Measurements from ENCODE around the gene ORM1. TPM values are rescaled to one million over a fixed set of nuclear protein-coding genes. Genes with fewer than 3 reads are reported as not detected.
"Not testable (repeated sequence)": the region's sequence is repeated elsewhere in the genome, so short reads cannot be mapped to it uniquely, and the experiment has no call there.

The ORM1 gene
- total and polyA plus RNA-seq, 5 experiments from 2014 or later, result not detected

DNA sequence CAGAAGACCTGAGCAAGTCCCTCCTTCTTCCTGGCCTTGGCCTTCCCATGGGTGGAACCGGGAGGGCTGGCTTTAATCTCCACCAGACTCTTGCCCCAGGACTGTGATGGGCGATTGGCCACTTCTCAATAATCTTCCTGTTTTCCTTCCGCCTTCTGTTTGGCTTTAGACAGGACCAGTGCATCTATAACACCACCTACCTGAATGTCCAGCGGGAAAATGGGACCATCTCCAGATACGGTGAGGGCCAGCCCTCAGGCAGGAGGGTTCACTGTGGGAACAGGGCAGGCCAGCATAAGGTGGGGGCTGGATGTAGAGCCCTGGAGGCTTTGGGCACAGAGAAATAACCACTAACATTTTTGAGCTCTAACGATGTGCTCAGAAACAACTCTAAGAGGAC is 951 bp downstream of the ORM1 start:
- H3K27ac Mint-ChIP-seq, DNase-seq, POLR2A ChIA-PET, H3K36me3 Mint-ChIP-seq, H3K27me3 Mint-ChIP-seq, ATAC-seq, H3K9me3 Mint-ChIP-seq, H3K4me1 Mint-ChIP-seq, H3K4me3 Mint-ChIP-seq: not testable (repeated sequence)

DNA sequence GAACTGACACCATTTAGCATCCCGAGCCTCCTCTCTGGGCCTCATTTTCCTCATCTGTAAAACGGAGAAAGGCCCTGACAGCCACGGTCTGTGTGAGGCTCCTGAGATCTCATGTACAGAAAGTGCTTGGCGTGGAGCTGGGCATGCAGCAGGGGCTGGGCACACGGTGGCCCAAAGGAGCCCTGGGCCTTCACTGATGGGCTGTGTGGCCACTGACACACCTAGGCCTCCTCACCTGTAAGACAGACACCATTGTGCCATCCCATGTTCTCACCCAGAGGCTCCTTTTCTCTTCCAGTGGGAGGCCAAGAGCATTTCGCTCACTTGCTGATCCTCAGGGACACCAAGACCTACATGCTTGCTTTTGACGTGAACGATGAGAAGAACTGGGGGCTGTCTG is 1.6 kb downstream of the ORM1 start:
- POLR2A ChIA-PET, result no interaction called here
- H3K4me1 Mint-ChIP-seq, result no peaks in the 10 kb centered on the region
- H3K4me3 Mint-ChIP-seq, result no peak overlapping the region
- H3K27ac Mint-ChIP-seq, result no peak overlapping the region
- H3K9me3 Mint-ChIP-seq, result no peaks in the 10 kb centered on the region
- H3K27me3 Mint-ChIP-seq, result peaks cover 0 to 2% (median 0%) of the 10 kb centered on the region in 5 donors
- ATAC-seq (no peak), DNase-seq (peak in 1 of 10 donors; percentile 27)
- no peaks in the 10 kb centered on the region for H3K36me3 Mint-ChIP-seq

DNA sequence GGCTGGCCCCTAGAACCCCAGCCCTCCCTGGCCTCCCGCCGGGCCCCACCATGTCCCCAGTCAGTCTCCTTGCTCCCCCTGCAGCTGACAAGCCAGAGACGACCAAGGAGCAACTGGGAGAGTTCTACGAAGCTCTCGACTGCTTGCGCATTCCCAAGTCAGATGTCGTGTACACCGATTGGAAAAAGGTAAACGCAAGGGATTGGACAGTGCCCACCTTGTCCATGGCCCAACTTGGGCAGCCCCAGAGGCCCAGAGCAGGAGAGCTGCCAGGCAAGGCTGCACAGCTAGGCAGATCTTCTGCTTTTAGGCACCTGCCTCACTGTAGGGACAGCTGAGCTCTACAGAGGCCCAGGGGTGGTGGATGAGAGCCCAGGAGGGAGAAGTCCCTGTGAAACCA is 2.1 kb downstream of the ORM1 start:
- H3K27ac Mint-ChIP-seq, DNase-seq, H3K27me3 Mint-ChIP-seq, H3K36me3 Mint-ChIP-seq, H3K4me3 Mint-ChIP-seq, H3K9me3 Mint-ChIP-seq, ATAC-seq, H3K4me1 Mint-ChIP-seq, POLR2A ChIA-PET: not testable (repeated sequence)

DNA sequence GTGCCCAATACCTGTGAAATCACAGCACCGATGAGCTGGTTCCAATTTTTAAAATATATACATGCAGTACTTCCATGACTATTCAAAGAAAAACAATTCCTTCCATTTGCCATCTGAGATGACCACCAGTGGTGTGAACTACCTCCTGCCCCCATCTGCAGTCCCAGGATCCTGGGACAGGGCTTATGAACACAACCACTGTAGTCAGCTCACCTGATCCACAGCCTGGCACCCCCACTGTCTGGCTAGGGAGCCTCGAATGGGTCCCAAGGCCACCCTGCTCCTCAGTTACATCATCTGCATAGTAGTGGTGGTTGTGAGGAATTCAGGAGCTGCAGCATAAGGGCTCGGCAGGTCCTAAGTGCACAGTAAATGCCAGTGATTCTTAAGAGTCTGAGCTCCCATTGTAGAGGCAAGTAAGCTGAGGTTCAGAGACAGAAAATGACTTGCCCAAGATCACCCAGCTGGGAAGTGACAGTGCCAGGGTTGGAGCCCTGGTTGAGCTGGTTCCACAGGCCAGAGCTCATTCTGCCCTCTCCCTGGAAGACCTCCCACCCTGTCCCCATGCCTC is 2.9 kb downstream of the ORM1 start:
- H3K27me3 Mint-ChIP-seq, ATAC-seq, H3K4me3 Mint-ChIP-seq, POLR2A ChIA-PET, H3K36me3 Mint-ChIP-seq, DNase-seq, H3K27ac Mint-ChIP-seq, H3K4me1 Mint-ChIP-seq, H3K9me3 Mint-ChIP-seq: not testable (repeated sequence)

DNA sequence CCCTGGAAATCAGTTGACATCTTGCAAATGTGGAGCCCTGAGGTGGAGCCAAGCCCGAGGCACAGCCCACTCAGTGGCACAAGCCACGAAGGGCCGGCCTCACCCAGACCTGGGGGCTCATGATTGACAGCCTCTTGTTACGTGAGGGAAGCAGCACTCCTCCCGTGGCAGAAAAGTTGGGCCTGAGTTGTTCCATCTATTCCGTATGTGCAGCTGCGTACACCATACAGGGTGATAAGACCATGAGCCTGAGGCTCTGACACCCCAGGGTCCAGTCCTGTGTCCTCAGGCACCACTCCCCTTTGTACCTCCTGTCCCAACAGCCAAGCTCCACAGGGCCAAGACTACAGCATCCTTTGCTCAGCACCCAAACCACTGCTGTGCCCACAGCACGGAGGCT is 4.9 kb downstream of the ORM1 start:
- DNase-seq (peak in 1 of 10 donors; percentile 61), ATAC-seq (no peak)
- Mint-ChIP-seq H3K9me3 (no peaks in the 10 kb centered on the region), H3K36me3 (no peaks in the 10 kb centered on the region), H3K27ac (no peak overlapping the region), H3K4me3 (no peak overlapping the region), H3K27me3 (no peaks in the 10 kb centered on the region), H3K4me1 (peaks cover 10 to 17% (median 14%) of the 10 kb centered on the region in 4 donors)
- POLR2A ChIA-PET, result no interaction called here

DNA sequence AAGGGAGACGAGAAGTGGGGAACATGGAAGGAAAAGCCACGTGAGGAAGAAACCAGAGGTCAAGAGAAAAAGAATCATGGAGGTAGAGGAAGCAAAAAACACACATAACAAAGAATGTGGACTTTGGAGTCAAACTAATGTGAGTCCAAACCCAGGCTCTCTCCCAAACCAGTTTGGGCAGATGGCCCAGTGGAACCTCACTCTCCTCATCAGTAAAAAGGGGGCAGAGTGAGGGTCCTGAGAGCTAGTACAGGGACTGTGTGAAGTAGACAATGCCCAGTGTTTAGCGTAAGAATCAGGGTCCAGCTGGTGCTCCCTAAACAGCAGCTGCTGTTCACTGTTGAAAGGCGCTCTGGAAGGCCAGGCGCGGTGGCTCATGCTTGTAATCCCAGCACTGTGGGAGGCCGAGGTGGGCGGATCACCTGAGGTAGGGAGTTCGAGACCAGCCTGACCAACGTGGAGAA is 5.5 kb downstream of the ORM1 start:
- H3K27ac Mint-ChIP-seq, H3K36me3 Mint-ChIP-seq, POLR2A ChIA-PET, H3K4me3 Mint-ChIP-seq, H3K9me3 Mint-ChIP-seq, ATAC-seq, H3K27me3 Mint-ChIP-seq: not testable (repeated sequence)
- DNase-seq, result peak in 1 of 10 donors; percentile 50
- H3K4me1 Mint-ChIP-seq, result peaks cover 10 to 17% (median 14%) of the 10 kb centered on the region in 4 donors

DNA sequence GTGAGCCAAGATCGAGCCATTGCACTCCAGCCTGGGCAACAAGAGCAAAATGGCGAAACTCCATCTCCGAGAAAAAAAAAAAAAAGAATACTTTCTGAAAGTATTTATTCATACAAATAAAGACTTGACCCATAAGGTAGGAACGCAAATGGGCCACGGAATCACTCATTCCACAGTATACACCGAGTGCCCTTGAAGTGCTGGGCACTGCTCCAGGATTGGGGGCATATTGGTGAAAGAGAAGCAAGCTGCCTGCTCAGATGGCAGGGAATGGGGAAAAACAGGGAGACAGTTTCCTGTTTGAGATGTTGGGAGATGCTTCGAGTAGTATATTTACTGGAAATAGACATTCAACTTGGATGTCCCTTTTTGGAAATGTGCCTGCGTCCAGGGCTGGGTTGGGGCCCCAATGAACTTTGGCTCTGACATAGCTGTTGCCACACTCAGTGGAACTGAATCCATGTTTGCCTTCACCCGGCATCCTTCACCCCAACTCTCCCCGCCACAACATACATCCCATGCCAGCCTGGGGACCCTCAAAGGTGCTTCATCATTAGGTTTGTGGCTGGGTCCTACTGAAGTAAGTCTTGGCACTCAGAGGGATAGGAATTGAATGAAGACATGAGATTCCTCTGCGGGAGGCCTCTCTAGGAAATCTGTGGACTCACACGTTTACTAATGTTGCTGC is 6.2 kb downstream of the ORM1 start:
- H3K27me3 Mint-ChIP-seq, H3K4me3 Mint-ChIP-seq, ATAC-seq, H3K27ac Mint-ChIP-seq, H3K9me3 Mint-ChIP-seq, H3K36me3 Mint-ChIP-seq, POLR2A ChIA-PET: not testable (repeated sequence)
- H3K4me1 Mint-ChIP-seq, result peaks cover 10 to 17% (median 14%) of the 10 kb centered on the region in 4 donors
- peak in 1 of 10 donors; percentile 50 for DNase-seq

DNA sequence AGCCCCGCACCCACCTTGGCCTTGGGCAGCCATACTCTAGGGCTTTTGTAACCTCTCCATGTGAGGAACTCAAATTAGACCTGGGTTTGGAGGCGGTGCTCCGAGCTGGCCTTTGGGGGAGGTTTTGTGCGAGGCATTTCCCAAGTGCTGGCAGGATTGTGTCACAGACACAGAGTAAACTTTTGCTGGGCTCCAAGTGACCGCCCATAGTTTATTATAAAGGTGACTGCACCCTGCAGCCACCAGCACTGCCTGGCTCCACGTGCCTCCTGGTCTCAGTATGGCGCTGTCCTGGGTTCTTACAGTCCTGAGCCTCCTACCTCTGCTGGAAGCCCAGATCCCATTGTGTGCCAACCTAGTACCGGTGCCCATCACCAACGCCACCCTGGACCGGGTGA is 6.7 kb downstream of the ORM1 start, which contains the start of gene ORM2:
ORM2 (plus strand) TSS at position 245 of the 398 bp plus-strand sequence; CDS start at position 281, 36 bp downstream.
- Mint-ChIP-seq H3K4me3 (peak within 1 kb of the TSS in 4 of 10 donors; percentile 28 to 54 (median 36)), H3K27ac (peak within 1 kb of the TSS; percentile 58 to 86 (median 80)), H3K4me1 (peaks cover 10 to 17% (median 14%) of the 10 kb centered on the region in 4 donors)
- H3K9me3 Mint-ChIP-seq, H3K27me3 Mint-ChIP-seq, H3K36me3 Mint-ChIP-seq, ATAC-seq, POLR2A ChIA-PET, DNase-seq: not testable (repeated sequence)

DNA sequence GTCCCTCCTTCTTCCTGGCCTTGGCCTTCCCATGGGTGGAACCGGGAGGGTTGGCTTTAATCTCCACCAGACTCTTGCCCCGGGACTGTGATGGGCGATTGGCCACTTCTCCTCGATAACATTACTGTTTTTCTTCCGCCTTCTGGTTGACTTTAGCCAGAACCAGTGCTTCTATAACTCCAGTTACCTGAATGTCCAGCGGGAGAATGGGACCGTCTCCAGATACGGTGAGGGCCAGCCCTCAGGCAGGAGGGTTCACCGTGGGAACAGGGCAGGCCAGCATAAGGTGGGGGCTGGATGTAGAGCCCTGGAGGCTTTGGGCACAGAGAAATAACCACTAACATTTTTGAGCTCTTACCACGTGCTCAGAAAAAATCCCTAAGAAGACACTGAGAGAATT is 7.7 kb downstream of the ORM1 start:
- Mint-ChIP-seq H3K4me3 (peak overlapping the region in 3 of 10 donors; percentile 34 to 54 (median 39)), H3K36me3 (peaks cover 0 to 8% (median 4%) of the 10 kb centered on the region in 3 donors), H3K9me3 (no peaks in the 10 kb centered on the region), H3K27me3 (no peaks in the 10 kb centered on the region), H3K27ac (peak overlapping the region; percentile 58 to 86 (median 80)), H3K4me1 (peaks cover 12 to 21% (median 17%) of the 10 kb centered on the region in 4 donors)
- no peak for ATAC-seq
- DNase-seq, result peak in 1 of 10 donors; percentile 52
- POLR2A ChIA-PET, result interaction anchor here (1.1 kb wide), 1 partner anchor 10 kb away, joined by 3 read pairs; no protein-coding TSS in a partner anchor

DNA sequence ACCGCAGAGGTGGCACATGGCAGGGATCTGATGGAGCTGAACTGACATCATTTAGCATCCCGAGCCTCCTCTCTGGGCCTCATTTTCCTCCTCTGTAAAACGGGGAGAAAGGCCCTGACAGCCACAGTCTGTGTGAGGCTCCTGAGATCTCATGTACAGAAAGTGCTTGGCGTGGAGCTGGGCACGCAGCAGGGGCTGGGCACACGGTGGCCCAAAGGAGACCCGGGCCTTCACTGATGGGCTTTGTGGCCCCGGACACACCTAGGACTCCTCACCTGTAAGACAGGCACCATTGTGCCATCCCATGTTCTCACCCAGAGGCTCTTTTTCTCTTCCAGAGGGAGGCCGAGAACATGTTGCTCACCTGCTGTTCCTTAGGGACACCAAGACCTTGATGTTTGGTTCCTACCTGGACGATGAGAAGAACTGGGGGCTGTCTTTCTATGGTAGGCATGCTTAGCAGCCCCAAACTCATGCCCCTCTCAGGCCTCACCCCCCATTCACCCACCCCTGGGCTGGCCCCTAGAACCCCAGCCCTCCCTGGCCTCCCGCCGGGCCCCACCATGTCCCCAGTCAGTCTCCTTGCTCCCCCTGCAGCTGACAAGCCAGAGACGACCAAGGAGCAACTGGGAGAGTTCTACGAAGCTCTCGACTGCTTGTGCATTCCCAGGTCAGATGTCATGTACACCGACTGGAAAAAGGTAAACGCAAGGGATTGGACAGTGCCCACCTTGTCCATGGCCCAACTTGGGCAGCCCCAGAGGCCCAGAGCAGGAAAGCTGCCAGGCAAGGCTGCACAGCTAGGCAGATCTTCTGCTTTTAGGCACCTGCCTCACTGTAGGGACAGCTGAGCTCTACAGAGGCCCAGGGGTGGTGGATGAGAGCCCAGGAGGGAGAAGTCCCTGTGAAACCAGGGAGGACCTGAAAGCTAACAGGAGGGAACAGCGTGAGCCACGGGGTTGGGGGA is 8.6 kb downstream of the ORM1 start:
- Mint-ChIP-seq H3K4me3 (peak overlapping the region in 2 of 10 donors; percentile 54 to 65), H3K27ac (peak overlapping the region; percentile 39 to 86 (median 80)), H3K36me3 (peaks cover 0 to 17% (median 4%) of the 10 kb centered on the region in 3 donors), H3K4me1 (peaks cover 12 to 21% (median 17%) of the 10 kb centered on the region in 4 donors)
- H3K27me3 Mint-ChIP-seq, H3K9me3 Mint-ChIP-seq: not testable (repeated sequence)
- DNase-seq (peak in 2 of 10 donors; percentile 21 to 52), ATAC-seq (peak; percentile 4 to 9)
- POLR2A ChIA-PET, result interaction anchor here (0.5 to 2.1 kb wide), 5 partner anchors 9 to 65 kb away, joined by 3 to 7 read pairs (median 3); partner anchors contain the start of gene AKNA

DNA sequence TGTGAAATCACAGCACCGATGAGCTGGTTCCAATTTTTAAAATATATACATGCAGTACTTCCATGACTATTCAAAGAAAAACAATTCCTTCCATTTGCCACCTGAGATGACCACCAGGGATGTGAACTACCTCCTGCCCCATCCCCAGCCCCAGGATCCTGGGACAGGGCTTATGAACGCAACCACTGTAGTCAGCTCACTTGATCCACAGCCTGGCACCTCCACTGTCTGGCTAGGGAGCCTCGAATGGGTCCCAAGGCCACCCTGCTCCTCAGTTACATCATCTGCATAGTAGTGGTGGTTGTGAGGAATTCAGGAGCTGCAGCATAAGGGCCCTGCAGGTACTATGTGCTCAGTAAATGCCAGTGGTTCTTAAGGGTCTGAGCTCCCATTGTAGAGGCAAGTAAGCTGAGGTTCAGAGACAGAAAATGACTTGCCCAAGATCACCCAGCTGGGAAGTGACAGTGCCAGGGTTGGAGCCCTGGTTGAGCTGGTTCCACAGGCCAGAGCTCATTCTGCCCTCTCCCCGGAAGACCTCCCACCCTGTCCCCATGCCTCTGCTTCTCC is 9.7 kb downstream of the ORM1 start:
- Mint-ChIP-seq H3K36me3 (peaks cover 2 to 27% (median 4%) of the 10 kb centered on the region in 3 donors), H3K4me1 (peaks cover 12 to 21% (median 17%) of the 10 kb centered on the region in 4 donors), H3K4me3 (peak overlapping the region in 2 of 10 donors; percentile 29 to 66), H3K27ac (peak overlapping the region in 9 of 10 donors; percentile 29 to 89 (median 57))
- ATAC-seq, H3K9me3 Mint-ChIP-seq, H3K27me3 Mint-ChIP-seq: not testable (repeated sequence)
- POLR2A ChIA-PET, result interaction anchor here (1.5 to 2.1 kb wide), 3 partner anchors 33 to 63 kb away, joined by 3 to 7 read pairs (median 4); partner anchors contain the start of gene AKNA
- peak in 1 of 10 donors; percentile 61 for DNase-seq

DNA sequence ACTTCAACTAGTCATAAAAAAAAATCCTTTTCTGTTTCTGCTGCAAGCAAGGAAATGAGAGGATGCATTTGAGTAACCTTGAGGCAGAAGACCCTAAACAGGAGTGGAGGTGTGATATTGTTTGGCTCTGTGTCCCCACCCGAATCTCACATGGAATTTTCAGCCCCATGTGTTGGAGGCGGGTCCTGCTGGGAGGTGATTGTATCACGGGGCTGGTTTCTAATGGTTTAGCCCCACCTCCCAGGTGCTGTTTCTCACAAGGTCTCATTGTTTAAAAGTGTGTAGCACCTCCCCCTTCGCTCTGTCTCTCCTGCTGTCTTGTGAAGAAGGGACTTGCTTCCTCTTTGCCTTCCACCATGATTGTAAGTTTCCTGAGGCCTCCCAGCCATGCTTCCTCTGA is 10.8 kb downstream of the ORM1 start:
- H3K4me3 Mint-ChIP-seq, ATAC-seq, H3K9me3 Mint-ChIP-seq, H3K27me3 Mint-ChIP-seq, H3K27ac Mint-ChIP-seq, DNase-seq: not testable (repeated sequence)
- POLR2A ChIA-PET, result interaction anchor here (41.6 kb wide), 1 partner anchor 59 kb away, joined by 1589 read pairs; the partner anchor contains the start of gene AKNA
- Mint-ChIP-seq H3K4me1 (peaks cover 13 to 25% (median 20%) of the 10 kb centered on the region in 4 donors), H3K36me3 (peaks cover 2 to 38% (median 4%) of the 10 kb centered on the region in 3 donors)

Measured in naive thymus-derived CD8-positive, alpha-beta T cell (primary cell).